Trophoblast cell (in vitro differentiated cells and primary cell): Measurements from ENCODE around the gene CDH20.

ENCODE experiments used
- DNase-seq, 2 donors: peaks; one replicate each; pipeline ENCODE4 v3.0.0-alpha.2; 2016
- H2AFZ ChIP-seq: 2 replicates; pipeline ENCODE4 v1.6.1; 2013; ENCODE audit warnings: low read length, moderate library complexity, mild to moderate bottlenecking; ENCODE audit not compliant: insufficient read depth, poor library complexity
- H2AK5ac ChIP-seq: 2 replicates; pipeline ENCODE4 v1.6.1; 2013; ENCODE audit warnings: mild to moderate bottlenecking, low read length
- H2BK120ac ChIP-seq: 2 replicates; pipeline ENCODE4 v1.6.1; 2013; ENCODE audit warnings: low read length, mild to moderate bottlenecking, moderate library complexity; ENCODE audit not compliant: insufficient read depth, poor library complexity
- H2BK12ac ChIP-seq: 2 replicates; pipeline ENCODE4 v1.6.1; 2013; ENCODE audit warnings: mild to moderate bottlenecking, low read length, moderate library complexity
- H2BK5ac ChIP-seq: 2 replicates; pipeline ENCODE4 v1.6.1; 2013; ENCODE audit warnings: low read length, low read depth, moderate library complexity, mild to moderate bottlenecking; ENCODE audit not compliant: poor library complexity
- H3K14ac ChIP-seq: 2 replicates; pipeline ENCODE4 v1.6.1; 2013; ENCODE audit warnings: mild to moderate bottlenecking, low read length
- H3K18ac ChIP-seq: 2 replicates; pipeline ENCODE4 v1.6.1; 2013; ENCODE audit warnings: mild to moderate bottlenecking, low read length
- H3K23ac ChIP-seq: 2 replicates; pipeline ENCODE4 v1.6.1; 2013; ENCODE audit warnings: low read length
- H3K27ac ChIP-seq: 2 replicates; pipeline ENCODE4 v1.5.1; 2013; ENCODE audit warnings: low read depth, mild to moderate bottlenecking, inconsistent platforms, low read length, moderate library complexity
- H3K27me3 ChIP-seq: 2 replicates; pipeline ENCODE4 v1.6.1; 2013; ENCODE audit warnings: inconsistent platforms, mild to moderate bottlenecking, low read length, moderate library complexity; ENCODE audit not compliant: insufficient read depth
- H3K36me3 ChIP-seq, 2 experiments: 1 replicate in 1 of 2; 2 replicates in 1 of 2; pipeline ENCODE4 v1.6.1; 2013; ENCODE audit warnings: low read length in 2 of 2, mild to moderate bottlenecking in 2 of 2, moderate library complexity in 1 of 2; ENCODE audit not compliant: insufficient read depth in 2 of 2, control insufficient read depth in 1 of 2
- H3K4ac ChIP-seq: 2 replicates; pipeline ENCODE4 v1.6.1; 2013; ENCODE audit warnings: low read depth, mild to moderate bottlenecking, low read length, moderate library complexity
- H3K4me1 ChIP-seq, 2 experiments: 1 replicate in 1 of 2; 2 replicates in 1 of 2; pipeline ENCODE4 v1.6.1; 2013; ENCODE audit warnings: low read length in 2 of 2, mild to moderate bottlenecking in 2 of 2, moderate library complexity in 1 of 2; ENCODE audit not compliant: insufficient read depth in 2 of 2, control insufficient read depth in 1 of 2
- H3K4me2 ChIP-seq: 2 replicates; pipeline ENCODE4 v1.6.1; 2013; ENCODE audit warnings: inconsistent platforms, mild to moderate bottlenecking, low read length, moderate library complexity
- H3K4me3 ChIP-seq: 2 replicates; pipeline ENCODE4 v1.5.1; 2013; ENCODE audit warnings: mild to moderate bottlenecking, low read depth, low read length, inconsistent platforms
- H3K79me1 ChIP-seq: one replicate; pipeline ENCODE4 v1.6.1; 2013; ENCODE audit warnings: low read length
- H3K79me2 ChIP-seq: 2 replicates; pipeline ENCODE4 v1.6.1; 2013; ENCODE audit warnings: low read length, mild to moderate bottlenecking; ENCODE audit not compliant: control insufficient read depth, insufficient read depth, poor library complexity
- H3K9ac ChIP-seq: 2 replicates; pipeline ENCODE4 v1.6.1; 2013; ENCODE audit warnings: mild to moderate bottlenecking, low read length
- H3K9me3 ChIP-seq: 2 replicates; pipeline ENCODE4 v1.6.1; 2013; ENCODE audit warnings: low read depth, mild to moderate bottlenecking, control low read depth, inconsistent platforms, low read length; ENCODE audit not compliant: insufficient read depth
- H4K12ac ChIP-seq: 2 replicates; pipeline ENCODE4 v1.6.1; 2013; ENCODE audit warnings: low read depth, mild to moderate bottlenecking, low read length, moderate library complexity
- H4K8ac ChIP-seq: 2 replicates; pipeline ENCODE4 v1.6.1; 2013; ENCODE audit warnings: low read depth, mild to moderate bottlenecking, low read length, moderate library complexity
- H4K91ac ChIP-seq: one replicate; pipeline ENCODE4 v1.6.1; 2013; ENCODE audit warnings: low read depth, mild to moderate bottlenecking, low read length, moderate library complexity
- WGBS: extraction: QIAGEN DNeasy Blood & Tissue Kit; methylation state at CpG from one replicate; pipeline ENCODE4 v1.1.7; 2013; ENCODE audit warnings: missing lambda C conversion rate; ENCODE audit not compliant: insufficient read length, insufficient coverage; ENCODE audit errors: extremely low coverage; 5-methylcytosine and 5-hydroxymethylcytosine counted together

The CDH20 gene

GRCh38 chr18:61329398-61329797 lies 3.8 kb upstream of the CDH20 start:
- Histone ChIP-seq H3K9ac (no peak overlapping the region), H3K27me3 (peaks cover 11% of the 10 kb centered on the region), H4K91ac (no peak overlapping the region), H3K9me3 (no peaks in the 10 kb centered on the region), H4K12ac (no peak overlapping the region), H3K4me3 (no peak overlapping the region), H3K4ac (no peak overlapping the region), H3K14ac (no peak overlapping the region), H3K79me2 (no peaks in the 10 kb centered on the region), H2BK5ac (no peak overlapping the region), H3K4me2 (no peak overlapping the region), H3K4me1 (peaks cover 2 to 9% of the 10 kb centered on the region in 2 experiments), H3K36me3 (no peaks in the 10 kb centered on the region), H2AFZ (no peak overlapping the region), H2BK12ac (no peak overlapping the region), H4K8ac (no peak overlapping the region), H3K27ac (no peak overlapping the region), H3K18ac (no peak overlapping the region), H3K23ac (no peak overlapping the region), H3K79me1 (no peaks in the 10 kb centered on the region), H2BK120ac (no peak overlapping the region), H2AK5ac (no peak overlapping the region)
- no CpG with 5 or more reads among the region's 3 CpGs for WGBS
- no peak for DNase-seq

GRCh38 chr18:61331051-61331450 lies 2.2 kb upstream of the CDH20 start:
- Histone ChIP-seq H3K4me1 (peaks cover 5 to 15% of the 10 kb centered on the region in 2 experiments), H2BK5ac (no peak overlapping the region), H4K8ac (no peak overlapping the region), H3K4me3 (no peak overlapping the region), H4K91ac (no peak overlapping the region), H3K27ac (no peak overlapping the region), H3K36me3 (no peaks in the 10 kb centered on the region), H3K18ac (no peak overlapping the region), H3K4ac (no peak overlapping the region), H2AK5ac (no peak overlapping the region), H2AFZ (no peak overlapping the region), H3K79me1 (no peaks in the 10 kb centered on the region), H3K23ac (no peak overlapping the region), H4K12ac (no peak overlapping the region), H3K79me2 (no peaks in the 10 kb centered on the region), H2BK120ac (no peak overlapping the region), H3K9me3 (no peaks in the 10 kb centered on the region), H2BK12ac (no peak overlapping the region), H3K27me3 (peaks cover 14% of the 10 kb centered on the region), H3K4me2 (no peak overlapping the region), H3K9ac (no peak overlapping the region), H3K14ac (no peak overlapping the region)
- WGBS = no CpG with 5 or more reads among the region's 3 CpGs
- DNase-seq = no peak

- H3K9ac ChIP-seq = peak overlapping the region; percentile 20
- H3K27ac ChIP-seq = no peak overlapping the region
- H2AFZ ChIP-seq = peak overlapping the region; percentile 19
- H3K14ac ChIP-seq = no peak overlapping the region
- peak overlapping the region; percentile 76 for H3K4me3 ChIP-seq
- peaks cover 14% of the 10 kb centered on the region for H3K27me3 ChIP-seq
- H3K18ac ChIP-seq = peak overlapping the region; percentile 14
- no peak overlapping the region for H2BK5ac ChIP-seq
- no peak overlapping the region for H2BK12ac ChIP-seq
- peaks cover 5 to 15% of the 10 kb centered on the region in 2 experiments for H3K4me1 ChIP-seq
- H3K23ac ChIP-seq = no peak overlapping the region
- H3K79me2 ChIP-seq = no peaks in the 10 kb centered on the region
- no peak for DNase-seq
- H3K79me1 ChIP-seq = no peaks in the 10 kb centered on the region
- no peak overlapping the region for H3K4ac ChIP-seq
- peak overlapping the region; percentile 90 for H3K4me2 ChIP-seq
- H2BK120ac ChIP-seq = no peak overlapping the region
- no peak overlapping the region for H4K8ac ChIP-seq
- no peaks in the 10 kb centered on the region for H3K9me3 ChIP-seq
- H3K36me3 ChIP-seq = no peaks in the 10 kb centered on the region
- no peak overlapping the region for H2AK5ac ChIP-seq
- H4K12ac ChIP-seq = no peak overlapping the region
- WGBS = no CpG with 5 or more reads among the region's 73 CpGs
- H4K91ac ChIP-seq = no peak overlapping the region
Measured at GRCh38 chr18:61333746-61334490, 688 bp downstream of the CDH20 start.

GRCh38 chr18:61334491-61334850 lies 1.2 kb downstream of the CDH20 start:
- Histone ChIP-seq H3K4ac (no peak overlapping the region), H3K18ac (no peak overlapping the region)
- no CpG with 5 or more reads among the region's 13 CpGs for WGBS

More at GRCh38 chr18:61334491-61334850, 1.2 kb downstream of the CDH20 start:
- Histone ChIP-seq H2BK120ac (no peak overlapping the region), H4K91ac (no peak overlapping the region), H3K14ac (no peak overlapping the region), H3K23ac (no peak overlapping the region), H3K27me3 (peaks cover 14% of the 10 kb centered on the region), H2AFZ (peak overlapping the region; percentile 19), H3K4me3 (peak overlapping the region; percentile 76), H3K36me3 (no peaks in the 10 kb centered on the region), H4K12ac (no peak overlapping the region), H3K9ac (no peak overlapping the region), H4K8ac (peak overlapping the region; percentile 13), H3K79me1 (no peaks in the 10 kb centered on the region), H3K4me2 (peak overlapping the region; percentile 90), H3K79me2 (no peaks in the 10 kb centered on the region), H2AK5ac (no peak overlapping the region), H3K4me1 (peaks cover 5 to 15% of the 10 kb centered on the region in 2 experiments), H3K9me3 (no peaks in the 10 kb centered on the region), H2BK5ac (no peak overlapping the region), H2BK12ac (no peak overlapping the region), H3K27ac (no peak overlapping the region)
- no peak for DNase-seq
